HG02610 (cell line): ENCODE data around the gene ELAVL2.

Experiments used
- ATAC-seq: cut with Tn5 transposase; IDR thresholded peaks from one replicate; pipeline ENCODE4 v1.9.1; 2021; ENCODE audit warnings: mild to moderate bottlenecking, moderate library complexity; ENCODE audit not compliant: unreplicated experiment

ELAVL2 gene

GRCh38 chr9:23669776-23670175 is 156.3 kb downstream of the ELAVL2 start:
- no peak for ATAC-seq

DNA sequence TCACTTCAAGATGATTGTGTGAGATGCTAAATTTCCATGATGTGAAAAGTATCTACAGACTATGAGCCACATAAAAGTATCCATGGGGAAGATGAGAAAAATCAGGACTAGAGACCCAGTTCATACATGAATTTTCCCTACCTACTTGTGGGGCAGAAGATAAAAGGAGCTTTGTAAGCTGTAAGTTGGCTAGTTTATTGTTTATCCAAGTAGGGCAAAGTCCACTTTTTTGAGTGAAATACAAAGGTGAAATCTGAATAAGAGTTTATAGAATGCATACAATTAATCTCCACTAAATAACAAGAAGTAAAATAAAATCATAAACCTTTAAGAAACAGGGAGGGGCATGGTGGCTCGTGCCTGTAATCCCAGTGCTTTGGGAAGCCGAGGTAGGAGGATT is 160.4 kb downstream of the ELAVL2 start:
- no peak for ATAC-seq

GRCh38 chr9:23665051-23665450 is 161.0 kb downstream of the ELAVL2 start:
- no peak for ATAC-seq

GRCh38 chr9:23663946-23664345 is 162.1 kb downstream of the ELAVL2 start:
- no peak for ATAC-seq

GRCh38 chr9:23663536-23663935 is 162.5 kb downstream of the ELAVL2 start:
- no peak for ATAC-seq

DNA sequence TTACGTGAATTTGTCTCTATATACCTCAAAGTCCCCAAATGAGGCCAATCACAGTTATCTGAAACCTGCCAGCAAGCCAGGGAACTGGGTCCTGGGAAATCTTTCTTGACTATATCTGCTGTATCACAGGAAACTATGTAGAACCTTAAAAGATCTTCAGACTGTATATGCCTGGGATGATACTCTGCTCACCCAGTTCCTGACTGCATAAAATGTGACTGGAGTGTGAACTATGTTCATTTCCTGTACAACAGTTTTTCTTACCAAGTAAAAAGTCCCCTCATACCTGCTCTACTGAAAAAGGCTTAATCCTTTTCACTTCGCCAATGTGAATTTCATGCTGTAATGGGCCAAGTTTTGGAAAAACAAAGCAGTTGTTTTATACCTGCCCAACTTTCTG is 162.9 kb downstream of the ELAVL2 start:
- no peak for ATAC-seq

DNA sequence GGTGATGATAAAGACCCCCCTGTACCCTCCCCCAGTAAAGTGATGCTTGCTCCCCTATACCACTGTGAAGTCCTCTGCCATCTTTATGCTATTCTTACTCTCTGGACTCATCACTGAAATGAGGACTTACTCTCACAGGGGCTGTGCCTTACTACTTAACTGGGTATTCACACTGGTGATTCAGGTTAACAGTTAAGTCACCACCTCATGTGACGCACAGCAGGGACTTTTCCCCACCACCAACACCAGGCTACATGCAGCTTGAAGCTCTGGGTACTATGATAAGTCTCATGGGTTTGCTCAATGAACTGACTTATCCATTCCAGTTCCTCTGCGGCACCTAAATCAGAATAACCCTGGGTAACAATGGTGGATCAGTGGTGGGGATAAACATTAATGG is 163.7 kb downstream of the ELAVL2 start:
- peak; percentile 49 for ATAC-seq

DNA sequence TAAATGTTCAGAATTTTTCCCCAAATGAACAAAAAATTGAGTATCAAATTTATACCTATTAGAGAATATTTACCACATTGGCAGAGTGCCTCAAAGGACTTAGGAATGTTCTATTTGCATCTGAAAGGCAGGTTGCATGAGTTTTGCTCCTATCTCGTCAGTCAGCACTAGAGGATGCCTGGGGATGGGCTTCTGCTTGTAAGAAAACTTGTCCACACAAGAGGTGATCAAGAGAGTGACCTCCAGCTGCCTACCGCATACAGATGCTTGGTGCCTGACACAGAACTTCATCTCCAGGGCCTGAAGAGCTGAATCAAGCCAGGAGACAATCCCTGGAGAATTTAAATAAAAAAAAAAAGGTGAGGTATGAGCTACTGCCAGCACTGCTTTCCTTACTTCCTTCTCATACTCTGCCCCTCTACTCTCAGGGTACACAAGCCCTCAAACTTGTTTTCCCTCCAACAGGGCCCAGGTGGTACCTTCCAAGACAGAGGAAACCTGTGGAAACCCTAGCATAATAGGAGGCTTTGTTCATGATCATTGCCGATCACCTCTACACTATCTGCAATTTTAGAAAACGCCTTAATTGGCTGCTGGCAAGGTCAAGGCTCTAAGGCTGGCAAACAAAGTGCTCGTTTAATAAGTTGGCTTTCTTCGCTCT is 166.6 kb downstream of the ELAVL2 start:
- ATAC-seq, result no peak

- no peak for ATAC-seq
These were observed 167.4 kb downstream of the ELAVL2 start for GRCh38 chr9:23658376-23659258.

DNA sequence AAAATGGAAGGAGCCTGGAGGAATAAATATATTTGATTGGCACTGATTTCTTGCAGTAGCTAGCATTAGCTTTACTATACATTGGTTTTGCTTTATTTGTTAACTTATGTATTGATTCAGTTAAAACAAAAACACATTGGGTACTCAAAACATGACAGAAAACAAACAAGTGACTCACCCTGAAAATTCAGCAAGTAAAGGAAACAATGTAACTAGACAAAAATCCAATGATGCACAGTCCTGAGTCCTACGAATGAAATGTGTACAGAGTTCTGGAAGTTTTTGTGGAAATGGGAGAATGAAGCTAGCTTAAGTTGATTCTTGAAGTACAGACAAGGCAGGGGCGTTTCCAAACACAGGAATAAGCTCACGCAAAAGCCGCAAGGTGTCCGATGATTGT is 175.0 kb downstream of the ELAVL2 start:
- ATAC-seq, result no peak

DNA sequence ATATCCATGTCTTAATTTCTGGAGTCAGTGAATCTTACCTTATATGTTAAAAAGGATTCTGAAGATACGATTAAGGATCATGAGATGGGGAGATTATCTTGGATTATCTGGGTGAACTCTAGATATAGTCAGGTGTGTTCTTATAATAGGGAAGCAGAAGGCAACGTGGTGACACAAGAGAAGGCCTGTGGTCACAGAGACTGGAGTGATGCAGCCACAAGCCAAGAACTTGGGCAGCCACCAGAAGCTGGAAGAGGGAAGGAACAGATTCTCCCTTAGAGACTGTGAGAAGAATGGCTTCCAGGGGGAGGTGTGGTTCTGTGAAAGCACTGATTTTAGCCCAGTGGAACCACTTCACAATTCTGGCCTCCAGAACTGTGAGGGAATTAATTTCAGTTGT is 177.4 kb downstream of the ELAVL2 start:
- ATAC-seq, result no peak

GRCh38 chr9:23644896-23645295 is 181.1 kb downstream of the ELAVL2 start:
- ATAC-seq, result no peak

GRCh38 chr9:23644326-23644725 is 181.7 kb downstream of the ELAVL2 start:
- no peak for ATAC-seq

DNA sequence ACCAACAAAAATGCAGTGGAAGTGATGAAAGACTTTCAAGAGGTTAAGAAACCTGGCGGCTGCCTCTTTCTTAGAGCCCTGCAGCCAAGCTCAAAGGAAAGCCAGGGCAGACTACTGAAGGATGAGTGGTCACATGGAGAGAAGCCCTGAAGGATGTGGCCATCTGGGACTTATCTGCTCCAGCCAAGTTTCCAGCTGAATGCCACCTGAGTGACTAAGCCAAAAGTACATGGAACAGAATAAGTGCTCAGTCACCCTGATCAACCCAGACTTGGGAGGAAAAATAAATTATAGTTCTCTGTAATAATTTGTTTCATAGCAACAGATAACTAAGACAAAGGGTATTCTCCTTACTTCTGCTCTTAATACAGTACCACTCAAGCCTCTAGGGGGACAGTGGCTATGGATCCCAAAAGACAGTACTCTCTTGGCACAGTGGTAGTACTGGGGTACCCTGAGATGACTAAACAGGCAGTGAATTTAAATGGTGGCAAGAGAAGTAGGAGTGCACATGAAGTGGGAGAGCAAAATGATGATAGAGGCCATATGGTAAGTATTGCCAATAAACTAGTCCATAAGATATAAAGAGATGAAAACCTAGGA is 182.3 kb downstream of the ELAVL2 start:
- no peak for ATAC-seq
